NCI-H226 (cell line): ENCODE results near the gene ZMYND8.
"Not testable (repeated sequence)": the region's sequence is repeated elsewhere in the genome, so short reads cannot be mapped to it uniquely, and the experiment has no call there.

Experiments used
- DNase-seq: peaks from one replicate; pipeline ENCODE4 v3.0.0-alpha.2; 2015

The ZMYND8 gene

GRCh38 chr20:47196091-47197081, 160.1 kb downstream of the ZMYND8 start:
- peak; percentile 34 for DNase-seq

GRCh38 chr20:47195573-47195972, 160.9 kb downstream of the ZMYND8 start:
- no peak for DNase-seq

- DNase-seq = no peak
Measured at GRCh38 chr20:47191956-47192355, 164.5 kb downstream of the ZMYND8 start.

GRCh38 chr20:47191074-47191673, 165.3 kb downstream of the ZMYND8 start:
- peak; percentile 51 for DNase-seq

GRCh38 chr20:47189060-47189459, 167.4 kb downstream of the ZMYND8 start:
- no peak for DNase-seq

- no peak for DNase-seq
Measured at GRCh38 chr20:47188540-47188939, 168.0 kb downstream of the ZMYND8 start.

- DNase-seq = no peak
Measured at GRCh38 chr20:47187450-47188195, 168.9 kb downstream of the ZMYND8 start.

GRCh38 chr20:47183367-47183766, 173.1 kb downstream of the ZMYND8 start:
- DNase-seq = no peak

GRCh38 chr20:47181056-47181862, 175.2 kb downstream of the ZMYND8 start:
- peak; percentile 81 for DNase-seq

GRCh38 chr20:47179267-47179666, 177.2 kb downstream of the ZMYND8 start:
- no peak for DNase-seq

- DNase-seq = no peak
Measured at GRCh38 chr20:47178851-47179250, 177.6 kb downstream of the ZMYND8 start.

GRCh38 chr20:47178277-47178676, 178.2 kb downstream of the ZMYND8 start:
- DNase-seq = no peak

- DNase-seq = not testable (repeated sequence)
Measured at GRCh38 chr20:47176217-47176616, 180.3 kb downstream of the ZMYND8 start.

GRCh38 chr20:47175493-47175892, 181.0 kb downstream of the ZMYND8 start:
- no peak for DNase-seq

GRCh38 chr20:47174456-47175243, 181.8 kb downstream of the ZMYND8 start:
- DNase-seq = no peak

GRCh38 chr20:47173596-47174216, 182.8 kb downstream of the ZMYND8 start:
- DNase-seq = no peak

- no peak for DNase-seq
Measured at GRCh38 chr20:47172579-47172978, 183.9 kb downstream of the ZMYND8 start.

- no peak for DNase-seq
Measured at GRCh38 chr20:47167846-47168245, 188.7 kb downstream of the ZMYND8 start.

- DNase-seq = no peak
Measured at GRCh38 chr20:47165376-47165865, 191.1 kb downstream of the ZMYND8 start.

GRCh38 chr20:47164140-47164539, 192.4 kb downstream of the ZMYND8 start:
- DNase-seq = no peak

GRCh38 chr20:47161411-47161810, 195.1 kb downstream of the ZMYND8 start:
- no peak for DNase-seq
